Effector memory CD4-positive, alpha-beta T cell (primary cell): ENCODE data around the gene SYT13.

ENCODE experiments used
- DNase-seq, 3 donors: peaks; one replicate each; pipeline ENCODE4 v3.0.0-alpha.2; 2020
- H3K27ac ChIP-seq: 2 replicates; pipeline ENCODE4 v1.7.0; 2013; ENCODE audit warnings: mild to moderate bottlenecking, low read length, moderate library complexity; ENCODE audit not compliant: insufficient read depth, poor library complexity, severe bottlenecking
- H3K27me3 ChIP-seq: replicated peaks from 2 replicates; pipeline ENCODE4 v1.7.0; 2013; ENCODE audit warnings: mild to moderate bottlenecking, low read length; ENCODE audit not compliant: insufficient read depth, control insufficient read depth, poor library complexity, severe bottlenecking
- H3K36me3 ChIP-seq: 2 replicates; pipeline ENCODE4 v1.7.0; 2013; ENCODE audit warnings: mild to moderate bottlenecking, low read length, moderate library complexity; ENCODE audit not compliant: control insufficient read depth, insufficient read depth
- H3K4me1 ChIP-seq: 2 replicates; pipeline ENCODE4 v1.7.0; 2013; ENCODE audit warnings: low read length, mild to moderate bottlenecking; ENCODE audit not compliant: control insufficient read depth, insufficient read depth, poor library complexity, severe bottlenecking
- H3K4me3 ChIP-seq: 2 replicates; pipeline ENCODE4 v1.7.0; 2013; ENCODE audit warnings: low read length, low read depth, mild to moderate bottlenecking; ENCODE audit not compliant: insufficient read depth, poor library complexity, severe bottlenecking
- H3K9me3 ChIP-seq: 2 replicates; pipeline ENCODE4 v1.7.0; 2013; ENCODE audit warnings: mild to moderate bottlenecking, low read length, moderate library complexity; ENCODE audit not compliant: control insufficient read depth

The SYT13 gene

DNA sequence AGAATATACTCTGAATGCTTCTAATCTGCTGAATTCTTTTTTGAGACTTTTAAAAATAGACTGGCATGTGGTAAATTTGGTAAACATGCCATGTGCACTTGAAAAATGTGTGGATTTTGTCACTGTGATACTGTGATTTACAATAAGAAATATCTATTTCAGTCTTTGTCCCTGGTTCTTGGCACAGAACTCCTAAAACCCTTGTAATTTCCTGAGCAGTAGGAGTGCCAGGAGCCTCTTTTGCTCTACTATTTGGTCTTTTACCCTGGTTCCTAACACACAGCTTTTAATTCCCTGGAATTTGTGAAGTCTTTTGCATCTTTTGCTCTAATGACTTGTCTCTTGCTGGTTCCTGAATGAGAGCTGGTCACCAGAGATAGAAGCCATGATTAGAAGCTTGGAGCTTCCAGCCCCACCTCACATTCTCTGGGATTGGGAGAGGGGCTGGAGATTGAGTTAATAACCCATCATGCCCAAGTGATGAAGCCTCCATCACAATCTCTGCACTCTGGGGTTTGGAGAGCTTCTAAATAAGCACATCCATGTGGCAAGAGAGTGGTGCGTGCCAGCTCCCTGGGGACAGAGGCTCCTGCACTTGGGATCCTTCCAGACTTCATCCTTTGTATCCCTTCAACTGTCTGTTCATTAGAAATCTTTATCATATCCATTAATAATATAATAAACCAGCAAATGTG is 27.2 kb upstream of the SYT13 start:
- Histone ChIP-seq H3K4me3 (no peak overlapping the region), H3K27me3 (no peaks in the 10 kb centered on the region), H3K9me3 (no peaks in the 10 kb centered on the region), H3K4me1 (no peaks in the 10 kb centered on the region), H3K36me3 (no peaks in the 10 kb centered on the region), H3K27ac (no peak overlapping the region)
- DNase-seq: no peak

DNA sequence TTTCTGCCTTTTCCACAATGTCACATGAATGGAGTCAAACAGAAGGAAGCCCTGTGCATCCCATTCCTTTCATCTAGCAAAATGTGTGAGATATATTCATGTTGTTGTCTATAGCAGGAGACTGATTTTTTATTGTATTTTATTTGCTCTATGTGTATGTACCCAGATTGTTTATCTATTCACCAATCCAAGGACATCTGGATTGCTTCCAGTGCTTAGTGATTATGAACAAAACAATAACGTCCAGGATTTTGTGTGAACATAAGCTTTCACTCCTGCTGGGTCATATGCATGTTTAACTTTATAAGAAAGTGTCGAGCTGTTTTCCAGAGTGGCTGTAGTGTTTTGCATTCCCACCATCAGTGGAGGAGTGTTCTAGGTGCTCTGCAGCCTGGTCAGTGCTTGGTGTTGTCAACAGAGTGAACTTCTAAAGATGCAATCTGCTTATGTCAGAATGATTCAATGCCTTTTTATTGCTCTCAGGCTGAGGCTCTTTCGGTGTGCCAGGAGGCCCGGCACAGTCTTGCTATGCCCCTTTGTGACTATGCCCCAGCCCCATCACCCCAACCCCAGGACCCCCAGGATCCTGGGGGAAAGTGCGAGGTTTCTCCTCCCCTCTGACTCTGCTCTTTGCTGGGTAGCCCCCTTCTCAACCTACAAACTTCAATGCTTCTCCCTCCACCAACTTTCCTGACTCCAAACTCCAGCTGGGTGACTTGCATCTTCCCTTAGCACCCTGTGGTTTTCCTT is 19.9 kb upstream of the SYT13 start:
- Histone ChIP-seq H3K27ac (no peak overlapping the region), H3K27me3 (no peaks in the 10 kb centered on the region), H3K4me3 (no peak overlapping the region), H3K4me1 (no peaks in the 10 kb centered on the region), H3K36me3 (no peaks in the 10 kb centered on the region), H3K9me3 (no peaks in the 10 kb centered on the region)
- DNase-seq: no peak

- DNase-seq: no peak
- Histone ChIP-seq H3K27ac (no peak overlapping the region), H3K4me3 (no peak overlapping the region), H3K4me1 (no peaks in the 10 kb centered on the region), H3K9me3 (no peaks in the 10 kb centered on the region), H3K27me3 (no peaks in the 10 kb centered on the region), H3K36me3 (no peaks in the 10 kb centered on the region)
Observed at GRCh38 chr11:45304992-45305335, 18.8 kb upstream of the SYT13 start.

- H3K36me3 ChIP-seq: no peaks in the 10 kb centered on the region
- no peak for DNase-seq
- H3K27me3 ChIP-seq: no peaks in the 10 kb centered on the region
Observed at GRCh38 chr11:45304111-45304991, 18.2 kb upstream of the SYT13 start.

DNA sequence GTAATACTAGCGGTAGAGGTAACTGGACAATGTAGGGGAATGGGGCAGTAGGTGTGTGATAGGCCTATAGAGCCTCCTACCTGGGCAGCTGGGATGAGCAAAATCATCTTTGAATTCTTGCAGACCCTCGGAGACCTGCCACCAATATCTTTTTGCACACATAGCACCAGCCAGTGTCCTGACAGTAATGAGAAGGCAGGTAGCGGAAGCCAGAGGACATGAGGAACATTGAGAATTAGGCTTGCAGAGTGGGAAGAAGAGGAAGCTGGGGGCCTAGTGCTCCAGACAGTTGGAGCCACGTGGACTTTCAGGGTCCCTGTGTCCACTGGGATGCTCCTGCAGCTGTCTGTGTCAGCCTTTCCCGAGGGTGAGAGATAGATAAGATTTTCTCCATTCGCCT is 17.2 kb upstream of the SYT13 start:
- H3K4me1 ChIP-seq: no peaks in the 10 kb centered on the region
- no peak for DNase-seq
- H3K36me3 ChIP-seq: no peaks in the 10 kb centered on the region
- no peak overlapping the region for H3K27ac ChIP-seq
- H3K9me3 ChIP-seq: no peaks in the 10 kb centered on the region
- no peaks in the 10 kb centered on the region for H3K27me3 ChIP-seq
- no peak overlapping the region for H3K4me3 ChIP-seq

More at GRCh38 chr11:45304111-45304991, 18.2 kb upstream of the SYT13 start:
- H3K4me1 ChIP-seq: no peaks in the 10 kb centered on the region
- no peak overlapping the region for H3K4me3 ChIP-seq
- H3K27ac ChIP-seq: no peak overlapping the region
- no peaks in the 10 kb centered on the region for H3K9me3 ChIP-seq

DNA sequence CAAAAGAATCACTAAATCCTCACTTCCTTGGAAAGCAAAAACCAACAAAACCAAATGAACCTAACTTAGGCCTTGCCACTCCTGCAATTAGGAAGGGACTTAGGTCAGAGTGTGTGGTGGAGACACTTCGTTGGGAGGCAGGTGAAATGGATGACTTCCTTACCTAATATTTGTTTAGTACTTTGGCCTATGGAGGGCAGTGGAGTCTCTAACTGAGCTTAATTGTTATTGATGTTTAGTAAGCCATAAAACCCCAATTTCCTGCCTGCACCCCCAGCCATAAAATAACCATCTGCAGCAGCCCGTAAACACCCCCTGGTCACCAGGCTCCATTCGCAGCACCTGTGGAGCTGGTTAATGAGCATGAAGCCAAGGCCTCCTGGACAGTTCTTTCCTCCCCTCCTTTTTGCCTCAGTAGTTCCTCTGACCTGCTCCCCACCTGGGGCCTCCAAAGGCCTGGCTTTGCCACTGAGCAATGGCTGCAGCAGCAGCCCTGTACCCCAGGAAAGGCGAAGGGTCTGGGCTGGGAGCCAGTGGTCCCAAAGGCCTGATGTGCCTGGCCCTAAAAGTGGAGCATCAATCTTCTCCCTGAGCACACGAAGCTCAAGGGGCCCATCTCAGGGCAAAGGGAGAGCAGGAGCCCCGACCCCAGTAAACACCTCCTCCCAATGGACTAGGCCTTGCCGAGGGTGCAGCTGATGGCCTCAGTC is 15.6 kb upstream of the SYT13 start:
- no peak for DNase-seq
- H3K36me3 ChIP-seq: no peaks in the 10 kb centered on the region
- H3K9me3 ChIP-seq: no peaks in the 10 kb centered on the region
- H3K27ac ChIP-seq: no peak overlapping the region
- no peak overlapping the region for H3K4me3 ChIP-seq
- no peaks in the 10 kb centered on the region for H3K27me3 ChIP-seq
- H3K4me1 ChIP-seq: no peaks in the 10 kb centered on the region

- H3K27ac ChIP-seq: no peak overlapping the region
- no peaks in the 10 kb centered on the region for H3K9me3 ChIP-seq
- no peaks in the 10 kb centered on the region for H3K36me3 ChIP-seq
- H3K4me1 ChIP-seq: no peaks in the 10 kb centered on the region
- no peaks in the 10 kb centered on the region for H3K27me3 ChIP-seq
- H3K4me3 ChIP-seq: no peak overlapping the region
- DNase-seq: no peak
Observed at GRCh38 chr11:45300715-45301114, 14.6 kb upstream of the SYT13 start.

DNA sequence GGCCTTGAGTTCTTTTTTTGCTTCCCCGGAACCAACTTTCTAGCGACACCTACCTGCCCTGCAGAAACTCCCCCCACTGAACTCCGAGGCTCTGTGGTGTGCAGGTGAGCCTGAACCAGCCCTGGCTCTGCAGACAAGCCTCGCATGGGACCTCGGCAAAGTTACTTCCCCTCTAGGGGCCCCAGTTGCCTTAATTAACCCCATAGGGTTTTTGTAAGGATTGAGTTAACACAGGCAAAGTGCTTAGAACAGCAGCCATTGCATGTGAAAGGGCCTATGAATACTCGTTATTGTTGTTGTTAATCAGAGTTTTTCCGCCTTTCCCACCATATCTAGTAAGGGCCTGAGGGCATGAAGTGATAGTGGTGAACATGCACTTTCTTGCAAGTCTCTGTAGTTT is 12.6 kb upstream of the SYT13 start:
- no peaks in the 10 kb centered on the region for H3K36me3 ChIP-seq
- DNase-seq: no peak
- no peaks in the 10 kb centered on the region for H3K9me3 ChIP-seq
- no peaks in the 10 kb centered on the region for H3K4me1 ChIP-seq
- H3K27ac ChIP-seq: no peak overlapping the region
- H3K4me3 ChIP-seq: no peak overlapping the region
- no peaks in the 10 kb centered on the region for H3K27me3 ChIP-seq

GRCh38 chr11:45296075-45296474 is 9.9 kb upstream of the SYT13 start:
- Histone ChIP-seq H3K27me3 (peaks cover 2% of the 10 kb centered on the region), H3K27ac (no peak overlapping the region), H3K4me1 (no peaks in the 10 kb centered on the region), H3K9me3 (no peaks in the 10 kb centered on the region), H3K36me3 (no peaks in the 10 kb centered on the region), H3K4me3 (no peak overlapping the region)
- no peak for DNase-seq
